ENCODE measurements around the gene GMNN.
"Not testable (repeated sequence)": the region's sequence is repeated elsewhere in the genome, so short reads cannot be mapped to it uniquely, and the experiment has no call there.

GMNN gene

DNA sequence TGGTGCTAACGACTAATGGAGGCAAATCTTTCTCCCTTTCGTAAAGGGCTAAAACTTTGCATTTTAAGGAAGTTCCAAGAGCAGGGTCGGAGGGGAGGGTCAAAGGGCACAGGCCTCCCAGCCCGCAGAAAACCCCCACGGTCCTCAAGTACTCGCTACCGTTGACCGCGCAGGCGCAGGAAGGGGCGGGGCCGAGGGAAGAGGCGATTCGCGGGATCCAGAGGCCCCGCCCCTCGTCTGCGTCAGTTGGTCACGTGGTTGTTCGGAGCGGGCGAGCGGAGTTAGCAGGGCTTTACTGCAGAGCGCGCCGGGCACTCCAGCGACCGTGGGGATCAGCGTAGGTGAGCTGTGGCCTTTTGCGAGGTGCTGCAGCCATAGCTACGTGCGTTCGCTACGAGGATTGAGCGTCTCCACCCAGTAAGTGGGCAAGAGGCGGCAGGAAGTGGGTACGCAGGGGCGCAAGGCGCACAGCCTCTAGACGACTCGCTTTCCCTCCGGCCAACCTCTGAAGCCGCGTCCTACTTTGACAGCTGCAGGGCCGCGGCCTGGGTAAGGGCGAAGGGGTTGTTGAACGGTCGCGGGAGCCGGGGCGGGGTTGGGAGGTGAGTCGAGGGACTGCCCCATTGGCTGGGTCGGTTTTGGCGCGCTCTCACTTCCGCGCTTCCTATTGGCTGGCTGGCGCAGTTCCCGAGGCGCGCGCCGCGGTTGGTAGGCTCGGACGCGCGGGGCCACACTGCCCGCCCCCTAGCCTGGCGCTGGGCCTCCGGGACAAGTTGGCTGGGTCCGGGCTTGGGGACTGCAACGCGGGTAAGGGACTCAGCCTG is at the start of gene GMNN:
GMNN (plus strand) TSS at position 242 of the 824 bp plus-strand sequence. CDS start 2,310 bp downstream, outside the sequence.
- DNase-seq (ENCODE audit: low read depth) = peak; percentile 71

DNA sequence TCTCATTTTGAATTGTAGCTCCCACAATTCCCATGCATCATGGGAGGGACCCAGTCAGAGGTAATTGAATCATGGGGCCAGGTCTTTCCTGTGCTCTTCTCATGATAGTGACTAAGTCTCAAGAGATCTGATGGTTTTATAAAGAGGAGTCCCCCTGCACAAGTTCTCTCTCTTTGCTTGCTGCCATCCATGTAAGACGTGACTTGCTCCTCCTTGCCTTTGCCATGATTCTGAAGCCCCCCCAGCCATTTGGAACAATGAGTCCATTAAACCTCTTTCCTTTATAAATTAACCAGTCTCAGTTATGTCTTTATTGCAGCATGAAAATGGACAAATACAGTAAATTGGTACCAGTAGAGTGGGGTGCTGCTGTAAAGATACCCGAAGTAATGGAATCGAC is 44.1 kb upstream of the GMNN start:
- DNase-seq (ENCODE audit: low read depth) = not testable (repeated sequence)

GRCh38 chr6:24731456-24732134 is 43.1 kb upstream of the GMNN start:
- not testable (repeated sequence) for DNase-seq (ENCODE audit: low read depth)

DNA sequence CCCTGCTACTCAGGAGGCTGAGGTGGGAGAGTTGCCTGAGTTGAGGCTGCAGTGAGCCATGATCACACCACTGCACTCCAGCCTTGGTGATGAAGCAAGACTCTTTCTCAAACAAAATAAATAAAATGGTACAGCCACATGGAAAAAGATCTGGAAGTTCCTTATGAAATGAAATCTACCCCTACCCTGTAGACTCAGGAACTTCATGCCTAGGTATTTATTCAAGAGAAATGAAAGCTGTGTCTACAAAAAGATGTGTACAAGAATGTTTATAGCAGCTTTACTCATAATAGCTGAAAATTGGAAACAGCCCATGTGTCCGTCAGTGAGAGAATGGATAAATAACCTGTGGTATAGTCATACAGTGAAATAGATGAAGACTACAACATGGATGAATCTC is 40.6 kb upstream of the GMNN start:
- no peak for DNase-seq (ENCODE audit: low read depth)

DNA sequence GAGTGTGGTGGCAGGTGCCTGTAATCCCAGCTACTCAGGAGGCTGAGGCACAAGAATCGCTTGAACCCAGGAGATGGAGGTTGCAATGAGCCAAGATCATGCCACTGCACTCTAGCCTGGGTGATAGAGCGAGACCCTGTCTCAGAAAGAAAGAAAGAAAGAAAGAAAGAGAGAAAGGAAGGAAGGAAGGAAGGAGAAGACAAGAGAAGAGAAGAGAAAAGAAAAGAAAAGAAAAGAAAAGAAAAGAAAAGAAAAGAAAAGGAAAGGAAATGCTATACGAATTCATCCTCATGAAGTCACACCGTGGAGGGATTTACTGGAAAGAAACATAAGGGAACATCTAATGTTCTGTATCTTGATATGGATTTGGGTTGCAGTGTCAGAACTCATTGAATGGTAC is 40.0 kb upstream of the GMNN start:
- DNase-seq (ENCODE audit: low read depth) = not testable (repeated sequence)

DNA sequence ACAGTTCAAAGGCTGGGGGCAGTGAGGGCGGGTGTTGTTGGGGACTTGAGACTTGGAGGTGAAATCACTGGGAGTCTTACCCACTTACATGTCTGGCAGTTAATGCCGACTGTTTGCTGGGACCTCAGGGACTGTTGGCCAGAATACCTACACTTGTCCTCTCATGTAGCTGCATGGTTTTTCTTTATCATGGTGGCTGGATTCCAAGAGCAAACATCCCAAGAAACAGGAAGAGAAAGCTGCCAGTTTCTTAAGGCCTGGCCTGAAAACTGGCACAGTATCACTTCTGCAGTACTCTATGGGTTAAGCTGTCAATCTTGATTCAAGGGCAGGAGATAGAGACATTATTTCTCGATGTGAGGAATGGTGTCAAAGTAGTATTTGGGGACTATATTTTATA is 36.0 kb upstream of the GMNN start:
- no peak for DNase-seq (ENCODE audit: low read depth)

DNA sequence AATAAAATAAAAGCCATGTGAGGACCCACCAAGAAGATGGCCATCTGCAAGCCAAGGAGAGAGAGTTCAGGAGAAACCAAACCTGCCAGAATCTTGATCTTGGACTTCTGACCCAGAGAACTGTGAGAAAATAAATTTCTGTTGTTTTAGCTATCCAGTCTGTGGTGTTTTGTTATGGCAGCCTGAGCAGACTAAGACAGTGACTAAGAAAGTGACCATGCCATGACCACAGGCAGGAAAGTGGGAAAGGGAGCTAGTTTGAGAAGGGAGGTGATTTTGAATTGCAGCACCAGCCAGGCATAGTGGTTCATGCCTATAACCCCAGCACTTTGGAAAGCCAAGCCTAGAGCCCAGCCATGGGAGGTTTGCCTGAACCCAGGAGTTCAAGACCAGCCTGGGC is 33.9 kb upstream of the GMNN start:
- DNase-seq (ENCODE audit: low read depth) = no peak

DNA sequence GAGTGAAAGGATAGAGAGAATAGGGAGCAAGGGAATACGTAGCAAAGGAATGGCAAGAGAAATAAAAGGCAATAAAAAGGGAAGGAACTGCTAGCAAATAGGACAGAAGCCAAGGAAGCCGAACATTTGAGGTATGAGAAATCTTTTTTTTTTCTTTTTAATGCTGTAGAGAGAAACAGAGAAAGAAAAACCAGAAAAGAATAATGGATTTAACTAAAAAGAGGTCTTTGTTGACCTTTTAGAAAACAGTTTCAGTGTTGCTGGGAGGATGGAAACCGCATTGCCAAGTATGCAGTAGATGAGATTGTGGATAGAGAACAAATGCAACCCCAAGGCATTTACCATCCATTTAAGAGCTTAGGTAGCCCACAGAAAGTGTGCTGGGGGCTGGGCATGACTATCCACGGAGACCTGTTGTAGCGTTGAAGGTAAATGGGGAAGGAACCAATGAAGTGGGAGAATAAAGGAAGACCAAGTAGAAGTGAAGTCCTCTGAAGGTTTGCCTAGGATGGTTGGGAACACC is 32.5 kb upstream of the GMNN start:
- no peak for DNase-seq (ENCODE audit: low read depth)

GRCh38 chr6:24743265-24743943 is 31.3 kb upstream of the GMNN start:
- peak; percentile 93 for DNase-seq (ENCODE audit: low read depth)

GRCh38 chr6:24743944-24744335 is 30.8 kb upstream of the GMNN start:
- no peak for DNase-seq (ENCODE audit: low read depth)

GRCh38 chr6:24744911-24745310 is 29.8 kb upstream of the GMNN start:
- DNase-seq (ENCODE audit: low read depth) = no peak

GRCh38 chr6:24749297-24749696 is 25.4 kb upstream of the GMNN start:
- no peak for DNase-seq (ENCODE audit: low read depth)

DNA sequence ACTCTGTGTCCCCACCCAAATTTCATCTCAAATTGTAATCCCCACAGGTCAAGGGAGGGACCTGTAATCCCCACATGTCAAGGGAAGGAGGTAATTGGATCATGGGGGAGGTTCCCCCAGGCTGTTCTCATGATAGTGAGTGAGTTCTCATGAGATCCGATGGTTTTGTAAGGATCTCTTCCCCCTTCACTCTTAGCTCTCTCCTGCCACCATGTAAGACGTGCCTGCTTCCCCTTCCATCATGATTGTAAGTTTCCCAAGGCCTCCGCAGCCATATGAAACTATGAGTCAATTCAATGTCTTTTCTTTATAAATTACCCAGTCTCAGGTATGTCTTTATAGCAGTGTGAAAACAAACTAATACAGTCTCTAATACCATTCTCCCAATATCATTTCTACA is 23.9 kb upstream of the GMNN start:
- not testable (repeated sequence) for DNase-seq (ENCODE audit: low read depth)

DNA sequence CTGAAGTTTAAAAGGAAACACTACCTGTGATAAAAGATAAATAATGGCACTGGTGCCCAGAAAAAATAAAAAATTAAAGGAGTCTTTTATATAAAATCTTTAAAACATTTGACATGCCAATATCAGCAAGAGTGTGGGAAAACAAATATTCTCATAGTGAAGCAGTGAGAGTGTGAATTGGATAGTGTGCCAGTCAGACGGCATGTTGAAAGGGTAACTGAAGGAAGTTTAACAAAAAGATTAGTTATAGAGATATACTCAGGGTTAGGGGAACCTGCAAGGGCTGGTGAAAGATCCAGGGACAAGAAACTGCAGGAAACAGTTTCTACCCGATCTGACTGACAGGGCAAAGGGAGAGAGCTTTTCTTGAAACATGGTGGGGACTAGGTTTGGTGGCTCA is 22.2 kb upstream of the GMNN start:
- no peak for DNase-seq (ENCODE audit: low read depth)

- DNase-seq (ENCODE audit: low read depth) = no peak
Observed at GRCh38 chr6:24752917-24753492, 21.7 kb upstream of the GMNN start.

GRCh38 chr6:24753545-24753944 is 21.2 kb upstream of the GMNN start:
- no peak for DNase-seq (ENCODE audit: low read depth)

GRCh38 chr6:24754378-24754777 is 20.4 kb upstream of the GMNN start:
- DNase-seq (ENCODE audit: low read depth) = not testable (repeated sequence)

GRCh38 chr6:24755279-24755678 is 19.5 kb upstream of the GMNN start:
- no peak for DNase-seq (ENCODE audit: low read depth)

DNA sequence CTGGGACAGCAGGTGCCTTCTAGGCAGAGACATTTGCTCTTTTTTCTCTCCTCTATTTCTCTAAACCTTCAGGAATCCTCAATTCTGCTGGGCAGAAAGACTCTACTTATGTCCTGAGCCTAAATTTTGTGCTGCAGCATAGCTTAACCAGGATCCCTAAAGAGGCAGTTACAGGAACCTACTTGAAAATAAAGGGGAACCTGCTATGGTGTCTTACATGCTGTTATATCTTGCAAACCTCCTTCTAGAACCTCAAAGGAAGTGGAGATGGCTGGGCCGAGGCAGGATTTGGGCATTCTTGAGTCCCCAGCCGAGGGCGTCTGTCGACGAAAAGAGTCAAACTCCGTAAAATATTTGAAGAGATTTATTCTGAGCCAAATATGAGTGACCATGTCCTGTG is 17.1 kb upstream of the GMNN start:
- DNase-seq (ENCODE audit: low read depth) = no peak

- no peak for DNase-seq (ENCODE audit: low read depth)
Observed at GRCh38 chr6:24759718-24760117, 15.0 kb upstream of the GMNN start.

DNA sequence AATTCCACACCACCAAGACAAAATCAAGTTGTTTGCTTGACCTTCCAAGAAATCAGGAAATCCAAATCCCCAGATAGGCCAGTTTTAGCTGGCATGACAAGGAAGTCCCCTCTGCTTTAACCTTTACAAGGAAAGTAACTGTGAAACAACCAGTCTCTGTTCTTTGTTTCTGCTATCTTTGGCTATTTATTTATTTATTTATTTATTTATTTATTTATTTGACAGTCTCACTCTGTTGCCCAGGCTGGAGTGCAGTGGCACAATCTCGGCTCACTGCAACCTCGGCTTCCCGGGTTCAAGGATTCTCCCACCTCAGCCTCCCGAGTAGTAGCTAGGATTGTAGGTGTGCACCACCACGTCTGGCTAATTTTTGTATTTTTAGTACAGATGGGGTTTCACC is 14.5 kb upstream of the GMNN start:
- DNase-seq (ENCODE audit: low read depth) = no peak

DNA sequence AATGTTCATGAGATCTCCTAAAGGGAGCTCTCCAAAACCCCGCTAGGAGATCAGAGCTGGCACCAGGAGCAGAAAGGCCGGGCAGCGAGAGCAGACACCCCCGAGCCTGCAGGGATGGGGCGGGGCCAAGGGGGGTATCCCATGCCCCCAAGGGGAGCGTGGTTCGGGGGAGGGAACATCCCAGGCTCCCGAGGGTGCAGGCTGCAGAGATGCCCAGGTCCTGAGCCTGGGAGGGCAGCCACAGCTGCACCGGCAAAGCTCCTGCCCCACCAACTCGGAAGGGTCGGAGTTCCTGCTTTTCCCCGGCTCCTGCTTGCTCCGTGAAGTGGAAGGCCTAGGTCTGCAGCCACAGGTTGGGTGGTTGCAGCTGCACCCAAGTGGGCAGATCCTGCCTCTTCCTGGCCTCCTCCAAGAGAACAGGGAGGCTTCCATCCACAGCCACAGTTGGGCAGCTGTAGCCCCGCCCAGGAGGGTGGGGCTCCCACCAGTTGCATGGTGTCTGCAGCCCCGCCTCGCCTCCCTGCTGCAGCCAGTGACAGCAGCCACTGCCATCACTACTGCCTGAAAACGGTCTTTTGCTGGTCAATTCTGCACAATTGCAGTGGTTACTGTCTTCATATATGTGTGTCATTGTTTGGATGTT is 13.4 kb upstream of the GMNN start:
- DNase-seq (ENCODE audit: low read depth) = no peak

All from HS-5 (cell line).